AG04450 (cell line): ENCODE results near the gene GPR152. TPM values are rescaled to one million over a fixed set of nuclear protein-coding genes. Genes with fewer than 3 reads are reported as not detected.

Source experiments
- CTCF ChIA-PET: fragments of 300-600, 350-600 bp; formaldehyde crosslinking; extraction: SDS; loops from one replicate; lab custom pipeline; 2022; ENCODE audit warnings: antibody characterized with exemption, inconsistent platforms; lab: Charles Lee
- POLR2A ChIA-PET: fragments of 350-600 bp; formaldehyde crosslinking; extraction: SDS; loops from one replicate; lab custom pipeline; 2021; ENCODE audit warnings: antibody characterized with exemption, inconsistent platforms; lab: Yijun Ruan, JAX
- DNase-seq: peaks from one replicate; pipeline ENCODE4 v3.0.0-alpha.2; 2011; ENCODE audit warnings: low read depth, low spot score
- H3K27ac ChIP-seq: one replicate; pipeline ENCODE4 v1.5.1; 2012; ENCODE audit warnings: low read depth, low read length, control low read depth
- H3K27me3 ChIP-seq: one replicate; pipeline ENCODE4 v1.6.0; 2012; ENCODE audit warnings: low read length; ENCODE audit not compliant: control insufficient read depth, insufficient read depth
- H3K4me3 ChIP-seq: 2 replicates; pipeline ENCODE4 v1.5.1; 2011; ENCODE audit warnings: mild to moderate bottlenecking, low read depth, low read length, control low read depth
- H3K9me3 ChIP-seq: 2 replicates; pipeline ENCODE4 v1.5.1; 2012; ENCODE audit warnings: low read length; ENCODE audit not compliant: control insufficient read depth, insufficient read depth
- CTCF ChIP-seq: IDR thresholded peaks from 2 replicates; pipeline ENCODE4 v1.5.1; 2011; ENCODE audit warnings: low read depth, low read length, control low read depth, inconsistent platforms
- polyA plus RNA-seq: library from polyadenylated mRNA; depleted of rRNA; stranded (reverse); fragments of >200 nt; gene quantifications from 2 replicates; pipeline ENCODE4 v1.2.3, GENCODE V29; 2011

GPR152 gene
- polyA plus RNA-seq, 1 experiment = not detected

- Histone ChIP-seq H3K27ac (no peak overlapping the region), H3K4me3 (no peak overlapping the region), H3K9me3 (no peaks in the 10 kb centered on the region; the same call in 1 of the 2 replicates), H3K27me3 (peaks cover 16% of the 10 kb centered on the region)
- POLR2A ChIA-PET = interaction anchor here (0.5 kb wide), 1 partner anchor 9 kb away, joined by 3 read pairs; no protein-coding TSS in a partner anchor
- CTCF ChIA-PET = no interaction called here
- no peak for TF ChIP-seq CTCF
- no peak for DNase-seq
Observed at GRCh38 chr11:67451658-67451976, 912 bp downstream of the GPR152 start.

- no peak for TF ChIP-seq CTCF
- ChIA-PET CTCF (no interaction called here), POLR2A (interaction anchor here (0.5 kb wide), 1 partner anchor 10 kb away, joined by 3 read pairs; no protein-coding TSS in a partner anchor)
Observed at GRCh38 chr11:67450796-67451657, 1.5 kb downstream of the GPR152 start.

GRCh38 chr11:67449116-67449844 lies 3.2 kb downstream of the GPR152 start:
- no peak overlapping the region for H3K4me3 ChIP-seq
- no peak for DNase-seq
- H3K9me3 ChIP-seq = no peaks in the 10 kb centered on the region; the same call in 1 of the 2 replicates
- POLR2A ChIA-PET = interaction anchor here (0.6 kb wide), 2 partner anchors 9 to 15 kb away, joined by 3 read pairs; no protein-coding TSS in a partner anchor
- no peak overlapping the region for H3K27ac ChIP-seq
- TF ChIP-seq CTCF = no peak
- H3K27me3 ChIP-seq = peaks cover 3% of the 10 kb centered on the region
- CTCF ChIA-PET = interaction anchor here (0.6 kb wide), 1 partner anchor 203 kb away, joined by 3 read pairs; no protein-coding TSS in a partner anchor

More at GRCh38 chr11:67450796-67451657, 1.5 kb downstream of the GPR152 start:
- H3K9me3 ChIP-seq = no peaks in the 10 kb centered on the region; the same call in 1 of the 2 replicates
- H3K27ac ChIP-seq = no peak overlapping the region
- peaks cover 11% of the 10 kb centered on the region for H3K27me3 ChIP-seq
- DNase-seq = no peak
- H3K4me3 ChIP-seq = no peak overlapping the region

- no peak overlapping the region for H3K27ac ChIP-seq
- no peak for TF ChIP-seq CTCF
- CTCF ChIA-PET = interaction anchor here (0.6 kb wide), 1 partner anchor 204 kb away, joined by 3 read pairs; no protein-coding TSS in a partner anchor
- no peaks in the 10 kb centered on the region; the same call in 1 of the 2 replicates for H3K9me3 ChIP-seq
- no peak for DNase-seq
- H3K27me3 ChIP-seq = peaks cover 3% of the 10 kb centered on the region
- no peak overlapping the region for H3K4me3 ChIP-seq
- POLR2A ChIA-PET = no interaction called here
Observed at GRCh38 chr11:67448220-67448609, 4.3 kb downstream of the GPR152 start.

GRCh38 chr11:67445515-67445914 lies 7.0 kb downstream of the GPR152 start:
- H3K27me3 ChIP-seq = no peaks in the 10 kb centered on the region
- no peak overlapping the region for H3K27ac ChIP-seq
- POLR2A ChIA-PET = no interaction called here
- TF ChIP-seq CTCF = no peak
- no peaks in the 10 kb centered on the region; the same call in 1 of the 2 replicates for H3K9me3 ChIP-seq
- no peak overlapping the region for H3K4me3 ChIP-seq
- no peak for DNase-seq
- CTCF ChIA-PET = no interaction called here
